Lower leg skin (tissue), 4 donors: ENCODE data around the gene HK2. TPM values are rescaled to one million over a fixed set of nuclear protein-coding genes. Genes with fewer than 3 reads are reported as not detected.

Experiments used
- DNase-seq, 2 donors: peaks; one replicate each; pipeline ENCODE4 v3.0.0-alpha.2; 2019; ENCODE audit warnings: low spot score in 2 of 2
- H3K4me3 ChIP-seq: fragments of 200-600 bp; sonication (generic); 2 replicates; pipeline ENCODE4 v1.5.1; 2017; ENCODE audit warnings: mild to moderate bottlenecking, low read depth; ENCODE audit not compliant: poor library complexity, severe bottlenecking
- POLR2A ChIP-seq, 2 donors: fragments of 450-650 bp; IDR thresholded peaks; one replicate each; pipeline ENCODE4 v1.6.1; 2016 to 2017; ENCODE audit warnings: antibody characterized with exemption in 2 of 2, mild to moderate bottlenecking in 1 of 2, moderate library complexity in 1 of 2
- WGBS, 2 donors: methylation state at CpG; one replicate each; pipeline ENCODE4 v1.1.5; 2018; 5-methylcytosine and 5-hydroxymethylcytosine counted together
- intact Hi-C: fragments of 100-400 bp; cut with DNase I; formaldehyde crosslinking; loops from one replicate; pipeline ENCODE4 v1.15.0; 2023; ENCODE audit warnings: low total_unique reads
- total RNA-seq, 4 donors: library from RNA; depleted of rRNA; stranded (reverse); fragments of >200 nt; gene quantifications; one replicate each; pipeline ENCODE4 v1.1.0, GENCODE V29; 2016
- TF ChIP-seq, protein P1 (sequence below), 3 donors: fragments of 450-650 bp; IDR thresholded peaks; one replicate each; pipeline ENCODE4 v1.5.1; 2016; ENCODE audit warnings: antibody characterized with exemption in 3 of 3, mild to moderate bottlenecking in 3 of 3, moderate library complexity in 2 of 3

HK2 gene
- total RNA-seq, 4 donors from 2014 or later, result 22.4 to 27.3 (median 25.8) TPM

GRCh38 chr2:74870951-74871350 lies 37.0 kb downstream of the HK2 start:
- intact Hi-C loops, result no loop called here
- 89 to 92% methylated on average over 4 of the region's 4 CpGs for WGBS, 2 donors
- TF ChIP-seq, protein P1, sequence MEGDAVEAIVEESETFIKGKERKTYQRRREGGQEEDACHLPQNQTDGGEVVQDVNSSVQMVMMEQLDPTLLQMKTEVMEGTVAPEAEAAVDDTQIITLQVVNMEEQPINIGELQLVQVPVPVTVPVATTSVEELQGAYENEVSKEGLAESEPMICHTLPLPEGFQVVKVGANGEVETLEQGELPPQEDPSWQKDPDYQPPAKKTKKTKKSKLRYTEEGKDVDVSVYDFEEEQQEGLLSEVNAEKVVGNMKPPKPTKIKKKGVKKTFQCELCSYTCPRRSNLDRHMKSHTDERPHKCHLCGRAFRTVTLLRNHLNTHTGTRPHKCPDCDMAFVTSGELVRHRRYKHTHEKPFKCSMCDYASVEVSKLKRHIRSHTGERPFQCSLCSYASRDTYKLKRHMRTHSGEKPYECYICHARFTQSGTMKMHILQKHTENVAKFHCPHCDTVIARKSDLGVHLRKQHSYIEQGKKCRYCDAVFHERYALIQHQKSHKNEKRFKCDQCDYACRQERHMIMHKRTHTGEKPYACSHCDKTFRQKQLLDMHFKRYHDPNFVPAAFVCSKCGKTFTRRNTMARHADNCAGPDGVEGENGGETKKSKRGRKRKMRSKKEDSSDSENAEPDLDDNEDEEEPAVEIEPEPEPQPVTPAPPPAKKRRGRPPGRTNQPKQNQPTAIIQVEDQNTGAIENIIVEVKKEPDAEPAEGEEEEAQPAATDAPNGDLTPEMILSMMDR (IDR thresholded peaks at IDR 0.05), result no peak
- TF ChIP-seq POLR2A (IDR thresholded peaks at IDR 0.05), result no peak

DNA sequence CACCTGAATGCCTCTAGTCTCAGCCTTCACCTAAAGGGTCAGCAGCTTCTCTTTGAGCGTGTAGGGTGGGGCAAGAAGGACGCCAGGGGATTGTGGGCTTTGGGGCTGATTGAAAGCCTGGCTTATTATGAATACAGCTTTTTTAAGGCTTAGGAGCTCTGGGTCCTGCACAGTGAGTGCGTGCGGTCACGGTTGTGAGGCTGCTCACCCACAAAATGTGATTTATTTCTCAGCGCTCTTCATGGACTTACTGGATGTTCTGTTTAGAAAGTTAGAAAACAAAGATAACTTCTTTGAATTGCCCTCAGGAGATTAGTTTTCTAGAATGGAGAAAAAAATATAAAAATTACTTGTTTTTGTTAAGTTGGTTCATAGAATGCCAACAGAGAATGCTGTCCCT lies 37.5 kb downstream of the HK2 start:
- WGBS, 2 donors, result 95 to 97% methylated on average over 6 of the region's 6 CpGs
- DNase-seq, result no peak
- H3K4me3 ChIP-seq, result no peak overlapping the region
- intact Hi-C loops, result no loop called here
- TF ChIP-seq POLR2A (IDR thresholded peaks at IDR 0.05), result no peak
- TF ChIP-seq, protein P1 (IDR thresholded peaks at IDR 0.05), result no peak

More at GRCh38 chr2:74870951-74871350, 37.0 kb downstream of the HK2 start:
- no peak overlapping the region for H3K4me3 ChIP-seq
- DNase-seq, result no peak

- DNase-seq, result no peak
- no peak for TF ChIP-seq POLR2A (IDR thresholded peaks at IDR 0.05)
- TF ChIP-seq, protein P1 (IDR thresholded peaks at IDR 0.05), result no peak
- intact Hi-C loops, result no loop called here
- 74 to 83% methylated on average over 2 of the region's 2 CpGs for WGBS, 2 donors
- H3K4me3 ChIP-seq, result no peak overlapping the region
These were observed 38.5 kb downstream of the HK2 start for GRCh38 chr2:74872389-74872836.

DNA sequence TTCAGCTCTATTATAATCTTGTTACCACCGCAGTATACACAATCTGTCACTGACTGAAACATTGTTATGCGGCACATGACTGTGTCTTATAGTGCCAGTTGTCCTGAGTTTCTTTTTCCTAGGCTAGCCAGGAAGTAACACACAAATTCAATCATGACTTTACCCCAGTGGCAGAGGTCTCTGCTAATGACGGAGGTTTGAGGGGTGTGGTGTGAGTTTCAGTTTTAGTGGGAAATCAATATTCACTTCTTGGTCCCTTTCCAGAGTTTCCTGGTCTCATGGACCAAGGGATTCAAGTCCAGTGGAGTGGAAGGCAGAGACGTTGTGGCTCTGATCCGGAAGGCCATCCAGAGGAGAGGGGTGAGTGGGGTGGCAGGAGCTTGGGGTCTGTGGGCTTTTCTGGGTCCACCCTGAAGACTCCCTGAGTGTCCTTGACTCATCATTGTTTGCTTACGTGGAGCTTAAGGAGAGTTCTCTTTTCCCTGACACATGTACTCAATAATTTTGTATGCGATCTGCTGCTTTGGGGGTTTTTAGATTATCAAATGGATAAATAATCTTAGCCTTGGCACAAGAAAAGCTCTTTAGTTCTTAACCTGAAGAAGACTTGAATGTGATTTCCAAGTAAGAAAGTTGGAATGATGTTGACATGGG lies 39.2 kb downstream of the HK2 start:
- DNase-seq, result peak in 1 of 2 donors; percentile 6
- intact Hi-C loops, result no loop called here
- no peak overlapping the region for H3K4me3 ChIP-seq
- 89 to 91% methylated on average over 7 of the region's 7 CpGs for WGBS, 2 donors
- TF ChIP-seq, protein P1 (IDR thresholded peaks at IDR 0.05), result no peak
- TF ChIP-seq POLR2A (IDR thresholded peaks at IDR 0.05), result no peak

DNA sequence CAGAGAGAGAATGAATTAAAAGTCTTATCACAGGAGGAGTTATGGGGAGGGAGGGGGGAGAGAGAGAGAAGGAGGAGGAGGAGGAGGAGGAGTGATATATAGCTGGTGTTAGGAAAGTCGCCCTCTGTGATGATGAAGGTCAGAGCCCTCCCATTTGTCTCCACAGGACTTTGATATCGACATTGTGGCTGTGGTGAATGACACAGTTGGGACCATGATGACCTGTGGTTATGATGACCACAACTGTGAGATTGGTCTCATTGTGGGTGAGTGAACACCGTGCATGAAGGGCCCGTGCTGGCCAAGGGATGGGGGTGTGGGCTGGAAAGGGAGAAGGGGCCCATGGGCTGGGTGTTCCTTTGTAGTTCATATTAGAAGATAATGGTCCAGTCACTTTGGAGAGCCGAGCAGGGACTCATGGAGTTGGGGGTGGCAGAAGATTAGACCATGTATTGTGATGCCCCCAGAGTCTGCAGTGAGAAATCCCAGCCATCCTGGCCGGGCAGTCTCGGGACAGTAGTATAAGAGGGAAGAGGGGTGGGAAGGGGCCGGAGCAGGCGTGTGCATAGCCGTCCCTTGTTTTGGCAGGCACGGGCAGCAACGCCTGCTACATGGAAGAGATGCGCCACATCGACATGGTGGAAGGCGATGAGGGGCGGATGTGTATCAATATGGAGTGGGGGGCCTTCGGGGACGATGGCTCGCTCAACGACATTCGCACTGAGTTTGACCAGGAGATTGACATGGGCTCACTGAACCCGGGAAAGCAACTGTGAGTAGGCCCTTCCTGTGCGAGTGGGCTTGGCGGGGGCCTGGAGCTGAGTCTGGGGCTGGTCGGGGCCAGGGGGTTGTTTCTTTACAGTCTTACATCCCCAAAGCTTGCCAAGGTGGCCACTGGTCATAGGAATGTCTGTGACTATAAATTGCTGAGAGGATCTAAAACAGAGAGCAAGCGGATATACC lies 40.0 kb downstream of the HK2 start:
- WGBS, 2 donors, result 91 to 93% methylated on average over 26 of the region's 26 CpGs
- intact Hi-C loops, result no loop called here
- DNase-seq, result peak in 1 of 2 donors; percentile 84

More for the DNA sequence above, 40.0 kb downstream of the HK2 start:
- no peak for TF ChIP-seq POLR2A (IDR thresholded peaks at IDR 0.05)
- TF ChIP-seq, protein P1 (IDR thresholded peaks at IDR 0.05), result no peak
- no peak overlapping the region for H3K4me3 ChIP-seq
